AG04450 (cell line): ENCODE data around the gene UBE2L5. TPM values are rescaled to one million over a fixed set of nuclear protein-coding genes. Genes with fewer than 3 reads are reported as not detected.
"Not testable (repeated sequence)": the region's sequence is repeated elsewhere in the genome, so short reads cannot be mapped to it uniquely, and the experiment has no call there.

Experiments used
- CTCF ChIA-PET: fragments of 300-600, 350-600 bp; formaldehyde crosslinking; extraction: SDS; loops from one replicate; lab custom pipeline; 2022; ENCODE audit warnings: antibody characterized with exemption, inconsistent platforms; lab: Charles Lee
- POLR2A ChIA-PET: fragments of 350-600 bp; formaldehyde crosslinking; extraction: SDS; loops from one replicate; lab custom pipeline; 2021; ENCODE audit warnings: antibody characterized with exemption, inconsistent platforms; lab: Yijun Ruan, JAX
- DNase-seq: peaks from one replicate; pipeline ENCODE4 v3.0.0-alpha.2; 2011; ENCODE audit warnings: low read depth, low spot score
- H3K27ac ChIP-seq: one replicate; pipeline ENCODE4 v1.5.1; 2012; ENCODE audit warnings: low read depth, low read length, control low read depth
- H3K27me3 ChIP-seq: one replicate; pipeline ENCODE4 v1.6.0; 2012; ENCODE audit warnings: low read length; ENCODE audit not compliant: control insufficient read depth, insufficient read depth
- H3K4me3 ChIP-seq: 2 replicates; pipeline ENCODE4 v1.5.1; 2011; ENCODE audit warnings: mild to moderate bottlenecking, low read depth, low read length, control low read depth
- H3K9me3 ChIP-seq: 2 replicates; pipeline ENCODE4 v1.5.1; 2012; ENCODE audit warnings: low read length; ENCODE audit not compliant: control insufficient read depth, insufficient read depth
- polyA plus RNA-seq: library from polyadenylated mRNA; depleted of rRNA; stranded (reverse); fragments of >200 nt; gene quantifications from 2 replicates; pipeline ENCODE4 v1.2.3, GENCODE V29; 2011
- TF ChIP-seq, protein P1 (sequence below): IDR thresholded peaks from 2 replicates; pipeline ENCODE4 v1.5.1; 2011; ENCODE audit warnings: low read depth, low read length, control low read depth, inconsistent platforms

UBE2L5 gene
- polyA plus RNA-seq, 1 experiment, result 0.81 TPM

DNA sequence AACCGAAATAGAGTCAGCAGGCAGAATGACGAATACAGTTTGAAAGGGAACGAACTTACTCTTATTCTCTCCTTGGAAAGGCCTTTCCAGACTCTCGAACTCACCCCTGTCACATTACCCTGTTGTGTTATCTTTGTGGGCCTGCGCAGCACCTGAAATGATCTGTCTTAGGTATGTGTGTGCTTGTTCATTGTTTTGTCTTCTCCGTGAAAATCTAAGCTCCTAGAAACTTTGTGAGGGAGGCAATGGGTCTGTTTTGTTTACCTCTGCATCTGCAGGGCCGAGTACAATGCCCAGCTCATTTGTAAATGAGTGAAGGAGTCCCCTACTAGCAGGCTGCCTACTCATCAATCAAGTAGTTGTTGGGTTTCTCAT is 23.8 kb downstream of the UBE2L5 start:
- ChIA-PET POLR2A (interaction anchor here (0.9 to 1.8 kb wide), 4 partner anchors 15 to 304 kb away, joined by 3 to 7 read pairs (median 6); partner anchors contain the start of gene UBE2L5), CTCF (interaction anchor here (1.8 kb wide), 1 partner anchor 314 kb away, joined by 11 read pairs; no protein-coding TSS in a partner anchor)
- DNase-seq, result no peak
- Histone ChIP-seq H3K9me3 (no peaks in the 10 kb centered on the region), H3K27ac (peak overlapping the region; percentile 59), H3K27me3 (no peaks in the 10 kb centered on the region), H3K4me3 (peak overlapping the region; percentile 36)
- TF ChIP-seq, protein P1, sequence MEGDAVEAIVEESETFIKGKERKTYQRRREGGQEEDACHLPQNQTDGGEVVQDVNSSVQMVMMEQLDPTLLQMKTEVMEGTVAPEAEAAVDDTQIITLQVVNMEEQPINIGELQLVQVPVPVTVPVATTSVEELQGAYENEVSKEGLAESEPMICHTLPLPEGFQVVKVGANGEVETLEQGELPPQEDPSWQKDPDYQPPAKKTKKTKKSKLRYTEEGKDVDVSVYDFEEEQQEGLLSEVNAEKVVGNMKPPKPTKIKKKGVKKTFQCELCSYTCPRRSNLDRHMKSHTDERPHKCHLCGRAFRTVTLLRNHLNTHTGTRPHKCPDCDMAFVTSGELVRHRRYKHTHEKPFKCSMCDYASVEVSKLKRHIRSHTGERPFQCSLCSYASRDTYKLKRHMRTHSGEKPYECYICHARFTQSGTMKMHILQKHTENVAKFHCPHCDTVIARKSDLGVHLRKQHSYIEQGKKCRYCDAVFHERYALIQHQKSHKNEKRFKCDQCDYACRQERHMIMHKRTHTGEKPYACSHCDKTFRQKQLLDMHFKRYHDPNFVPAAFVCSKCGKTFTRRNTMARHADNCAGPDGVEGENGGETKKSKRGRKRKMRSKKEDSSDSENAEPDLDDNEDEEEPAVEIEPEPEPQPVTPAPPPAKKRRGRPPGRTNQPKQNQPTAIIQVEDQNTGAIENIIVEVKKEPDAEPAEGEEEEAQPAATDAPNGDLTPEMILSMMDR, result no peak

DNA sequence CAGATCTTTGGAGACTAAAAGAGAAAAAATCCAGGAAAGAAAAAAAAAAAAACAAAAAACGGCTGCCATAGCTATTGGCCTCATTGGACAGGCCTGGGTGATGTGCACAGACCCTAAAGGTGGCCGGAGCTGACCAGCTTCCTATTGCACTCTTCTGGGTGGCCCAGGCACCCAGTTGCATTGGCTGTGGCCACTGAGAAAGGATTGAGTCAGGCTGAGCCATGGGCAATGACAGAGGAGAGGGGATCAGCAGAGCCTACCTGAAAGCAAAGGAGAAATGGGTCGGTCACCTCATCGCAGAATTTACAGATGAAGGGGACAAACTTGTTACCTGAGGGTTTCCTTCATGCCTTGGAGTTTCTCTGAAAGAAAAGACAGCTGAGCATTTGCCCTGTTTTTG is 26.1 kb downstream of the UBE2L5 start:
- Histone ChIP-seq H3K9me3 (no peaks in the 10 kb centered on the region), H3K4me3 (no peak overlapping the region), H3K27me3 (no peaks in the 10 kb centered on the region), H3K27ac (no peak overlapping the region)
- ChIA-PET CTCF (interaction anchor here (0.6 to 0.9 kb wide), 2 partner anchors 316 kb away, joined by 3 read pairs; no protein-coding TSS in a partner anchor), POLR2A (no interaction called here)
- TF ChIP-seq, protein P1, result no peak
- DNase-seq, result no peak

DNA sequence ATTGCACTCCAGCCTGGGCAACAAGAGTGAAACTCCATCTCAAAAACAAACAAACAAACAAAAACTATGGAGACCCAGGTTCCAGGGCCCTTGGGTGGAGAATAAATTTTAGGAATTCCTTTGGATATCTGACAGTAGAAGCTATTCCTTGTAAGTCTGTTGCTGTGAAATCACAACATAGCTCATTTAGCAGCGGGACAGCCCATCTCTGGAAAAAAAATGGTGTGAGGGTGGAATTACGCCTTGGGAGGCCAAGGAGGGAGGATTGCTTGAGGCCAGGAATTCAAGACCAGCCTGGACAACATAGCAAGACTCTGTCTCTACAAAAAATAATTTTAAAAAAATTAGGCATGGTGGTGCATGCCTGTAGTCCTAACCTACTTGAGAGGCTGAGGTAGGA is 27.8 kb downstream of the UBE2L5 start:
- Histone ChIP-seq H3K4me3 (no peak overlapping the region), H3K27me3 (no peaks in the 10 kb centered on the region), H3K27ac (no peak overlapping the region), H3K9me3 (no peaks in the 10 kb centered on the region)
- TF ChIP-seq, protein P1, result no peak
- no peak for DNase-seq
- CTCF ChIA-PET, result interaction anchor here (0.7 kb wide), 1 partner anchor 336 kb away, joined by 3 read pairs; no protein-coding TSS in a partner anchor
- POLR2A ChIA-PET, result no interaction called here

DNA sequence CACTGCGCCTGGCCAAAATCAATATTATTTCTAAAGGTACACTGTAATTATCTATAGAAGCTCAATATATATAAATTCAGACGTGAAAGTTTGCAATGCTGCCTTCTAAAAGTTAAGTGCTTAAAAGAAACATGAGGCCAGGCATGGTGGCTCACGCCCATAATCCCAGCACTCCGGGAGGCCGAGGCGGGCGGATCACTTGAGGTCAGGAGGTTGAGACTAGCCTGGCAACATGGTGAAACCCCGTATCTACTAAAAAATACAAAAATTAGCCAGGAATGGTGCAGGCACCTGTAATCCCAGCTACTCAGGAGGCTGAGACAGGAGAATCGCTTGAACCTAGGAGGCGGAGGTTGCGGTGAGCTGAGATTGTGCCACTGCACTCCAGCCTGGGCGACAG is 29.2 kb downstream of the UBE2L5 start:
- POLR2A ChIA-PET, H3K4me3 ChIP-seq, H3K27me3 ChIP-seq, CTCF ChIA-PET, H3K9me3 ChIP-seq, DNase-seq, H3K27ac ChIP-seq: not testable (repeated sequence)

DNA sequence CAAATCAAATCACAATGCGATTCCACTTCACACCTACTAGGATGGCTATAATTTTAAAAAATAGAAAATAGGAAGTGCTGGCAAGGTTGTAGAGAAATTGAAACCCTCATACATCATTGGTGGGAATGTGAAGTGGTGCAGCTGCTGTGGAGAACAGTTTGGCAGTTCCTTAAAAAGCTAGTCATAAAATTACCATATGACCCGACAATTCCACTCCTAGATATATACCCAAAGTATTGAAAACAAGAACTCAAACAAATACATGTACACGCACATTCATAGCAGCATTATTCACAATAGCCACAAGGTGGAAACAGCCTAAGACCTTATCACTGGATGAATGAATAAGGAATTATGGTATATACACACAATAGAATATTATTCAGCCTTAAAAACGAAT is 31.4 kb downstream of the UBE2L5 start:
- POLR2A ChIA-PET, result no interaction called here
- DNase-seq, result no peak
- no peak overlapping the region for H3K4me3 ChIP-seq
- TF ChIP-seq, protein P1, result peak; percentile 31
- H3K27me3 ChIP-seq, result no peaks in the 10 kb centered on the region
- CTCF ChIA-PET, result interaction anchor here (0.6 to 1.3 kb wide), 2 partner anchors 24 to 581 kb away, joined by 3 read pairs; no protein-coding TSS in a partner anchor
- no peak overlapping the region for H3K27ac ChIP-seq
- no peaks in the 10 kb centered on the region for H3K9me3 ChIP-seq
